HUDEP-2 (cell line): ENCODE results near the gene AZU1.
"Not testable (repeated sequence)": the region's sequence is repeated elsewhere in the genome, so short reads cannot be mapped to it uniquely, and the experiment has no call there.

Experiments
- DNase-seq, 76 experiments: peaks; one replicate each; lab custom pipeline; 2025; ENCODE audit not compliant: unreplicated experiment in 76 of 76; lab: John Stamatoyannopoulos, UW

AZU1 gene

GRCh38 chr19:869245-870177, 41.9 kb downstream of the AZU1 start:
- no peak for DNase-seq

GRCh38 chr19:870314-870713, 42.7 kb downstream of the AZU1 start:
- DNase-seq: no peak

DNA sequence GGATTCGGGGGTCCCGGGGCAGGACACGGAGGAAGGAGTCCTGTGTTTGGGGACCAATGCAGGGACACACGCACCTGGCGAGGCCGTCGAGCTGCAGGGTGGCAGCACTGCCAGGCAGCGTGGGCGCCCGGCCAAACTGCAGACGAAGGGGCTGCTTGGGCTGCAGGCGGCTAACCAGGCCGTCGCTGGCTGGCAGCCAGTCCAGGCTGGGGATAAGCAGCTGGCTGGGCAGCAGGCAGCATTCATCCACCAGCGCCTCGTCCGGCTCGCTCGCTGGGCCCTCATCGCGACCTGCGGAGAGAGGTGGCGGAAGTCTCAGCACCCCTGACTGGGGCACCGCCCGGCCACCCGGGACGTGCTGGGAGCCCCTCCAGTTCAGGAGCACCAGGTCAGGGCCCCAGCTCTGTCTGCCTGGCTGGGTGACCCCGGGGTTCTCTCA, 43.3 kb downstream of the AZU1 start:
- DNase-seq: no peak

- no peak for DNase-seq
Measured at GRCh38 chr19:871446-872265, 44.0 kb downstream of the AZU1 start.

DNA sequence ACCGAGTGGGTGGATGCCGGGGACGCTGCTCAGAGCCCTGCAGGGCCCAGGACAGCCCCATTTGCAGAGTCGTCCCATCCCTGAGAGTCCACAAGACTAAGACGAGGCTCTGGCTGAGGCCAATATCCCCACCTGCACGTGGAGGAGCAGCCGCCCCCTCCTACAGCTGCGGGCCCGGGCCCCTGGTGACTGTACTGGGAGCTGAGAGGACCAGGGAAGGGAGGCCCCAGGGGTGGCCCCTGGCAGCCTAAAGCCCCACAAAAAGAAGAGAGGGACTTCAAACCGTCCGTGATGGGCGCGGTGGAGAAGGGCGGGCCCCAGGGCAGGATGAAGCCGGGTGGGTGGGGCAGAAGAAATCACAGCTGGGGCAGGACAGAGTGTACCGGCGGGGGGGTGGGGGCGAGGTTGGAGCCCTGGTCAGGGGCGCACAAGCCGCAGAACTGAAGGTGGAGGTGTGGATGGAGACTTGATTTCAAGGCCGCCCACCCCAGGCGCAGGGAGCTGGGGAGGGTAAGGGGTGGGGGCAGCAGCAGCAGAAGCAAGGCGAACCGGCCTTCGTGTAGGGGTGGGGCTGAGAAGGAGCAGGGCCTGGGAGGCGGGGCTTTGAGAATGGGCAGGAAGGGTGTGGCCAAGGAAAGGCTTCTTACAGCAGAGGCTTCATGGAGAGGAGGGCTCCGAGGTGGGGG, 44.8 kb downstream of the AZU1 start:
- DNase-seq: peak in 72 of 76 experiments; percentile 30 to 96 (median 86)

GRCh38 chr19:873084-873483, 45.4 kb downstream of the AZU1 start:
- DNase-seq: peak in 48 of 76 experiments; percentile 14 to 76 (median 54)

GRCh38 chr19:873561-874041, 46.0 kb downstream of the AZU1 start:
- no peak for DNase-seq

DNA sequence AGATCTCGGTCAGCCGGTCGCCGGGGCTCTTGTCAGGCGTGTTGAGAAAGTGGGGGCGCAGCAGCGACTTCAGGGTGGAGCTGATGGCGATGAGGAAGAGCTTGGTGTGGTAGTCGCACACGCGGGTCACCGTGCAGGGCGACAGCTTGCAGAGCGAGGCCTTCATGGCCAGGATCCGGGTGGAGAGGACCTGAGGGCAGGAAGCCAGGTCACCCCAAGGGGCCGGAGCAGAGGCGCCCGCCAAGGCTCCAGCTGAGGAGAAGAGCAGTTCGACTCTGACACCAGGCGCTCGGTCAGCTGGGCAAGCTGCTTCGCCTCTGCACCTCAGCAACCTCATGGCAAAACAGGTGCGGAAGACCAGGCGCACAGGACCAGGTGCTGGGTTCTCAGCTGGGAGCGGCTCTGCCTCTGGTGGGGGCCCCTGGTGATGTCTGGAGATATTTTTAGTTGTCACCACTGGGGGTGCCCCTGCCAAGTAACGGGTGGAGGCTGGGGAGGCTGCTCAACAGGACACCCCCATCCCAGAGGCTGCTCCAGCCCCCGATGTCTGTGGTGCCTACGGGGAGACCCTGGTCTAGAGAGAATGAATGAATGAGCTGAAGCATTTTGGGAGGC, 47.7 kb downstream of the AZU1 start:
- no peak for DNase-seq

DNA sequence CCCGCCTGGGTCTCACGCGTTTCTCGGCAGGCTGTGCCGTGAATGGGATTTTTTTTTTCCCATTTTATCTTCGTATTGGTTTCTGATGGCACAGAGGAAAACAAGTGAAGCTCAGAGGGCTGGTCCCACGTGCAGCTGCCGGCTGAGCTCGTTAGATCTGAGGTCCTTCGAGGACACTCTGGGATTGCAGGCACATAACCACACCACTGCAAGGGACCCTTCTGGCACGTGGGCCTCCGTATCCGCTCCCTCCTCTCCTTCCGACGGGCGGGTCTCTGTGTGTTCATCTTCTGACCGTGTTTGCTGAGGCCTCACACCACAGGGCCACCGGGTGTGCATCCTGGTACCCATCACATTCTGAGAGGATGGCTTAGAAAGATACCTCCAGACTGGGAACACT, 48.5 kb downstream of the AZU1 start:
- DNase-seq: no peak

DNA sequence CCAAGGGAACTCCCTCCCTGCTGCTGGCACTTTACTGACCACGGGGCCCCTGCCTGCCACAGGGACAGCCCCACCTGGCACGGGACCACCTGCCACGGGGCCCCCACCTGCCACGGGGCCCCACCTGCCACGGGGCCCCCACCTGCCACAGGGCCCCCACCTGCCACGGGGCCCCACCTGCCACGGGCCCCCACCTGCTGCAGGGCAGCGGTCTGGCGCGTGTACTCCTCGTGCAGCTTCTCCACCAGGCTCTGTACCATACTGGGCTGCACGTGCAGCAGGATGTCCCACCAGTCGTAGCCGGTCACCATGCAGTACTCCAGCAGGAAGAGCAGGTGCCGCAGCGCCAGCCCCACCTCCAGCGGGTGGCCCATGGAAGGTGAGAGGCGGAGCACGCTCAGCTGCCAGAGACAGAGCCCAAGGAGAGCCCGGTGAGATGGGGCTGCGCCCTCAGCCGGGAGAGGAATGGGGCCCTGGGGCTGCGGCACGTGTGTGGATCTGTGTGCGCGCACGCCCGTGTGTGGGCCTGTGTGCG, 49.2 kb downstream of the AZU1 start:
- DNase-seq: no peak

GRCh38 chr19:877992-878660, 50.5 kb downstream of the AZU1 start:
- not testable (repeated sequence) for DNase-seq

GRCh38 chr19:878751-879561, 51.3 kb downstream of the AZU1 start:
- DNase-seq: not testable (repeated sequence)

GRCh38 chr19:879711-880438, 52.2 kb downstream of the AZU1 start:
- DNase-seq: peak in 1 of 76 experiments; percentile 28
